Measurements from ENCODE around the gene GGTA1.

GRCh38 chr9:121411993-121412392 lies 87.7 kb downstream of the GGTA1 start:
- TF ChIP-seq MXI1 (conservative IDR thresholded peaks at IDR 0.05; ENCODE audit: poor library complexity, severe bottlenecking) (no peak), EP300 (conservative IDR thresholded peaks at IDR 0.05; ENCODE audit: poor library complexity, severe bottlenecking) (no peak), REST (IDR thresholded peaks at IDR 0.05; ENCODE audit: borderline replicate concordance) (no peak), CTCF (IDR thresholded peaks at IDR 0.05; ENCODE audit: poor library complexity, severe bottlenecking) (no peak), EZH2 (IDR thresholded peaks at IDR 0.05; ENCODE audit: borderline replicate concordance, insufficient read depth, low read length, poor library complexity, severe bottlenecking) (no peak), POLR2AphosphoS5 (IDR thresholded peaks at IDR 0.05) (no peak)

Measured in neural cell (in vitro differentiated cells).